HUES6 (cell line): Measurements from ENCODE around the gene B4GALT6.

Experiments
- H3K27ac ChIP-seq: 2 replicates; pipeline ENCODE4 v1.7.0; 2013; ENCODE audit warnings: low read depth, mild to moderate bottlenecking, low read length, inconsistent platforms
- H3K27me3 ChIP-seq: 2 replicates; pipeline ENCODE4 v1.6.1; 2013; ENCODE audit warnings: low read length; ENCODE audit not compliant: control insufficient read depth, insufficient read depth
- H3K36me3 ChIP-seq: 2 replicates; pipeline ENCODE4 v1.6.1; 2013; ENCODE audit warnings: low read length; ENCODE audit not compliant: control insufficient read depth, insufficient read depth
- H3K4me1 ChIP-seq: 2 replicates; pipeline ENCODE4 v1.6.1; 2013; ENCODE audit warnings: low read length; ENCODE audit not compliant: control insufficient read depth, insufficient read depth
- H3K4me3 ChIP-seq: 2 replicates; pipeline ENCODE4 v1.5.1; 2013; ENCODE audit warnings: low read depth, low read length
- H3K9ac ChIP-seq: one replicate; pipeline ENCODE4 v1.6.1; 2013; ENCODE audit warnings: mild to moderate bottlenecking, low read length
- H3K9me3 ChIP-seq: 2 replicates; pipeline ENCODE4 v1.6.1; 2013; ENCODE audit warnings: low read depth, low read length; ENCODE audit not compliant: control insufficient read depth, insufficient read depth

Gene B4GALT6

GRCh38 chr18:31631526-31631925 is 52.9 kb downstream of the B4GALT6 start:
- peaks cover 12% of the 10 kb centered on the region for H3K9me3 ChIP-seq
- H3K36me3 ChIP-seq, result peaks cover 36% of the 10 kb centered on the region
- H3K27me3 ChIP-seq, result no peaks in the 10 kb centered on the region
- no peaks in the 10 kb centered on the region for H3K4me1 ChIP-seq
- H3K4me3 ChIP-seq, result no peak overlapping the region
- H3K9ac ChIP-seq, result no peak overlapping the region
- no peak overlapping the region for H3K27ac ChIP-seq

GRCh38 chr18:31630549-31630948 is 53.8 kb downstream of the B4GALT6 start:
- no peak overlapping the region for H3K4me3 ChIP-seq
- peaks cover 16% of the 10 kb centered on the region for H3K9me3 ChIP-seq
- no peak overlapping the region for H3K9ac ChIP-seq
- H3K27ac ChIP-seq, result no peak overlapping the region
- H3K36me3 ChIP-seq, result peaks cover 46% of the 10 kb centered on the region
- no peaks in the 10 kb centered on the region for H3K27me3 ChIP-seq
- H3K4me1 ChIP-seq, result no peaks in the 10 kb centered on the region

GRCh38 chr18:31626409-31626808 is 58.0 kb downstream of the B4GALT6 start:
- H3K4me1 ChIP-seq, result no peaks in the 10 kb centered on the region
- no peak overlapping the region for H3K27ac ChIP-seq
- H3K9me3 ChIP-seq, result peaks cover 16% of the 10 kb centered on the region
- H3K27me3 ChIP-seq, result no peaks in the 10 kb centered on the region
- H3K36me3 ChIP-seq, result peaks cover 50% of the 10 kb centered on the region
- no peak overlapping the region for H3K4me3 ChIP-seq
- H3K9ac ChIP-seq, result no peak overlapping the region

GRCh38 chr18:31624892-31625640 is 59.3 kb downstream of the B4GALT6 start:
- peaks cover 41% of the 10 kb centered on the region for H3K36me3 ChIP-seq
- no peak overlapping the region for H3K27ac ChIP-seq
- H3K9me3 ChIP-seq, result peaks cover 16% of the 10 kb centered on the region
- no peak overlapping the region for H3K4me3 ChIP-seq
- H3K27me3 ChIP-seq, result no peaks in the 10 kb centered on the region
- H3K9ac ChIP-seq, result no peak overlapping the region
- H3K4me1 ChIP-seq, result no peaks in the 10 kb centered on the region

GRCh38 chr18:31619291-31619690 is 65.1 kb downstream of the B4GALT6 start:
- Histone ChIP-seq H3K4me1 (0 out of 2 replicates have a peak, but pooled peaks cover 1% of the 10 kb centered on the region), H3K36me3 (no peaks in the 10 kb centered on the region), H3K9me3 (no peaks in the 10 kb centered on the region), H3K9ac (no peak overlapping the region), H3K4me3 (no peak overlapping the region), H3K27me3 (no peaks in the 10 kb centered on the region), H3K27ac (no peak overlapping the region)

GRCh38 chr18:31618801-31619200 is 65.6 kb downstream of the B4GALT6 start:
- H3K36me3 ChIP-seq, result no peaks in the 10 kb centered on the region
- H3K9ac ChIP-seq, result no peak overlapping the region
- H3K4me3 ChIP-seq, result no peak overlapping the region
- H3K27ac ChIP-seq, result no peak overlapping the region
- no peaks in the 10 kb centered on the region for H3K27me3 ChIP-seq
- H3K9me3 ChIP-seq, result no peaks in the 10 kb centered on the region
- H3K4me1 ChIP-seq, result 0 out of 2 replicates have a peak, but pooled peaks cover 3% of the 10 kb centered on the region

GRCh38 chr18:31617031-31617717 is 67.2 kb downstream of the B4GALT6 start:
- Histone ChIP-seq H3K4me1 (0 out of 2 replicates have a peak, but pooled peaks cover 3% of the 10 kb centered on the region), H3K27ac (no peak overlapping the region), H3K36me3 (no peaks in the 10 kb centered on the region), H3K4me3 (no peak overlapping the region), H3K9me3 (no peaks in the 10 kb centered on the region), H3K9ac (no peak overlapping the region), H3K27me3 (no peaks in the 10 kb centered on the region)

GRCh38 chr18:31616586-31616985 is 67.8 kb downstream of the B4GALT6 start:
- no peaks in the 10 kb centered on the region for H3K27me3 ChIP-seq
- no peak overlapping the region for H3K4me3 ChIP-seq

GRCh38 chr18:31614044-31614443 is 70.3 kb downstream of the B4GALT6 start:
- H3K4me3 ChIP-seq, result no peak overlapping the region
- H3K9ac ChIP-seq, result no peak overlapping the region
- no peaks in the 10 kb centered on the region for H3K27me3 ChIP-seq
- H3K36me3 ChIP-seq, result no peaks in the 10 kb centered on the region
- no peak overlapping the region for H3K27ac ChIP-seq
- H3K9me3 ChIP-seq, result no peaks in the 10 kb centered on the region
- H3K4me1 ChIP-seq, result peaks cover 15% of the 10 kb centered on the region

More at GRCh38 chr18:31616586-31616985, 67.8 kb downstream of the B4GALT6 start:
- no peaks in the 10 kb centered on the region for H3K9me3 ChIP-seq
- no peaks in the 10 kb centered on the region for H3K36me3 ChIP-seq
- no peak overlapping the region for H3K9ac ChIP-seq
- peaks cover 3% of the 10 kb centered on the region; the same call in 1 of the 2 replicates for H3K4me1 ChIP-seq
- H3K27ac ChIP-seq, result no peak overlapping the region

GRCh38 chr18:31612124-31612523 is 72.3 kb downstream of the B4GALT6 start:
- H3K27ac ChIP-seq, result no peak overlapping the region
- no peak overlapping the region for H3K4me3 ChIP-seq
- no peaks in the 10 kb centered on the region for H3K9me3 ChIP-seq
- no peak overlapping the region for H3K9ac ChIP-seq
- no peaks in the 10 kb centered on the region for H3K27me3 ChIP-seq
- H3K4me1 ChIP-seq, result peaks cover 15% of the 10 kb centered on the region
- H3K36me3 ChIP-seq, result no peaks in the 10 kb centered on the region

GRCh38 chr18:31611511-31611910 is 72.9 kb downstream of the B4GALT6 start:
- H3K4me1 ChIP-seq, result peaks cover 15% of the 10 kb centered on the region
- H3K36me3 ChIP-seq, result no peaks in the 10 kb centered on the region
- H3K9ac ChIP-seq, result no peak overlapping the region
- H3K9me3 ChIP-seq, result no peaks in the 10 kb centered on the region
- H3K27me3 ChIP-seq, result no peaks in the 10 kb centered on the region
- no peak overlapping the region for H3K27ac ChIP-seq
- no peak overlapping the region for H3K4me3 ChIP-seq
